Fibroblast of skin of left quadriceps (primary cell): ENCODE results near the gene FAM177B.

Experiments
- DNase-seq, 2 experiments: peaks; one replicate each; pipeline ENCODE4 v3.0.0-alpha.2; 2013; ENCODE audit warnings: low read depth in 2 of 2

Gene FAM177B

GRCh38 chr1:222786121-222786520 is 49.1 kb downstream of the FAM177B start:
- DNase-seq, result peak in 1 of 2 experiments; percentile 4

- no peak for DNase-seq
Measured at GRCh38 chr1:222787729-222788128, 50.7 kb downstream of the FAM177B start.

GRCh38 chr1:222788402-222789156 is 51.6 kb downstream of the FAM177B start:
- no peak for DNase-seq

- DNase-seq, result no peak
Measured at GRCh38 chr1:222790115-222790514, 53.1 kb downstream of the FAM177B start.

- DNase-seq, result no peak
Measured at GRCh38 chr1:222790520-222790919, 53.5 kb downstream of the FAM177B start.

- no peak for DNase-seq
Measured at GRCh38 chr1:222791006-222791710, 54.2 kb downstream of the FAM177B start.

- DNase-seq, result peak in 1 of 2 experiments; percentile 7
Measured at GRCh38 chr1:222792744-222793143, 55.7 kb downstream of the FAM177B start.

GRCh38 chr1:222794656-222795474 is 57.9 kb downstream of the FAM177B start:
- DNase-seq, result no peak

GRCh38 chr1:222798116-222798515 is 61.1 kb downstream of the FAM177B start:
- peak; percentile 9 for DNase-seq

- no peak for DNase-seq
Measured at GRCh38 chr1:222798975-222799374, 62.0 kb downstream of the FAM177B start.
